HepG2 (cell line): ENCODE data around the gene TGM5. TPM values are rescaled to one million over a fixed set of nuclear protein-coding genes. Genes with fewer than 3 reads are reported as not detected.

Experiments
- BRCA1 ChIP-seq: sonication (generic); formaldehyde crosslinking; IDR thresholded peaks from 2 replicates; pipeline ENCODE4 v1.4.0; 2020; ENCODE audit warnings: missing genetic modification reagents
- PAF1 ChIP-seq: IDR thresholded peaks from 2 replicates; pipeline ENCODE4 v1.6.1; 2016; ENCODE audit warnings: missing genetic modification reagents, missing compliant biosample characterization
- ZBTB20 ChIP-seq: sonication (generic); formaldehyde crosslinking; IDR thresholded peaks from 2 replicates; pipeline ENCODE4 v1.8.1; 2023; ENCODE audit warnings: missing genetic modification reagents, low read depth, mild to moderate bottlenecking, borderline replicate concordance
- ZNF207 ChIP-seq: fragments of 450-650 bp; IDR thresholded peaks from 2 replicates; pipeline ENCODE4 v1.6.1; 2016; ENCODE audit warnings: antibody characterized with exemption, borderline replicate concordance
- ZNF501 ChIP-seq: sonication (generic); formaldehyde crosslinking; IDR thresholded peaks from 2 replicates; pipeline ENCODE4 v1.5.1; 2020; ENCODE audit warnings: mild to moderate bottlenecking, moderate library complexity, missing genetic modification reagents
- ZNF530 ChIP-seq: sonication (generic); formaldehyde crosslinking; IDR thresholded peaks from 2 replicates; pipeline ENCODE4 v1.5.0; 2020; ENCODE audit warnings: low read depth, mild to moderate bottlenecking, missing genetic modification reagents
- ZNF878 ChIP-seq: sonication (generic); formaldehyde crosslinking; IDR thresholded peaks from 2 replicates; pipeline ENCODE4 v1.8.1; 2023; ENCODE audit warnings: mild to moderate bottlenecking, missing genetic modification reagents, moderate library complexity
- ZZZ3 ChIP-seq: sonication (generic); formaldehyde crosslinking; IDR thresholded peaks from 2 replicates; pipeline ENCODE4 v1.4.0; 2020; ENCODE audit warnings: missing genetic modification reagents, mild to moderate bottlenecking, borderline replicate concordance
- polyA plus RNA-seq, 8 experiments: library from polyadenylated mRNA; depleted of rRNA in 3 of 8; stranded (reverse) in 7 of 8; unstranded in 1 of 8; fragments of >200 nt; fragmentation: Illumina TruSeq in 4 of 8; extraction: Trizol in 4 of 8; gene quantifications; 2 replicates each; pipeline versions ENCODE4 v1.2.1 to v1.2.3, GENCODE V29; 2011 to 2016; ENCODE audit warnings: low read depth in 4 of 8, missing spikeins in 1 of 8, mixed read lengths in 1 of 8; ENCODE audit not compliant: insufficient read depth in 1 of 8
- total RNA-seq, 5 experiments: library from RNA; depleted of rRNA; stranded (reverse); fragments of >200 nt; fragmentation: Illumina TruSeq; extraction: Trizol; gene quantifications; 2 replicates each; pipeline ENCODE4 v1.2.3, GENCODE V29; 2016; ENCODE audit warnings: low read depth in 1 of 5
- TF ChIP-seq, protein P1 (sequence below): sonication (generic); formaldehyde crosslinking; conservative IDR thresholded peaks from 2 replicates; pipeline ENCODE4 v1.4.0; 2020; ENCODE audit warnings: missing genetic modification reagents
- TF ChIP-seq, protein P2 (sequence below): sonication (generic); formaldehyde crosslinking; IDR thresholded peaks from 2 replicates; pipeline ENCODE4 v1.4.0; 2020; ENCODE audit warnings: missing genetic modification reagents, mild to moderate bottlenecking, borderline replicate concordance

TGM5 gene
- total and polyA plus RNA-seq, 2 of the 13 experiments (the other 11 are each of a cell fraction or from before 2014, with no cell fraction given): 0.18 to 0.65 TPM

- TF ChIP-seq, protein P1, sequence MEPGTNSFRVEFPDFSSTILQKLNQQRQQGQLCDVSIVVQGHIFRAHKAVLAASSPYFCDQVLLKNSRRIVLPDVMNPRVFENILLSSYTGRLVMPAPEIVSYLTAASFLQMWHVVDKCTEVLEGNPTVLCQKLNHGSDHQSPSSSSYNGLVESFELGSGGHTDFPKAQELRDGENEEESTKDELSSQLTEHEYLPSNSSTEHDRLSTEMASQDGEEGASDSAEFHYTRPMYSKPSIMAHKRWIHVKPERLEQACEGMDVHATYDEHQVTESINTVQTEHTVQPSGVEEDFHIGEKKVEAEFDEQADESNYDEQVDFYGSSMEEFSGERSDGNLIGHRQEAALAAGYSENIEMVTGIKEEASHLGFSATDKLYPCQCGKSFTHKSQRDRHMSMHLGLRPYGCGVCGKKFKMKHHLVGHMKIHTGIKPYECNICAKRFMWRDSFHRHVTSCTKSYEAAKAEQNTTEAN: no peak
- no peak for TF ChIP-seq ZBTB20 (CRISPR knock-in tag)
- TF ChIP-seq, protein P2, sequence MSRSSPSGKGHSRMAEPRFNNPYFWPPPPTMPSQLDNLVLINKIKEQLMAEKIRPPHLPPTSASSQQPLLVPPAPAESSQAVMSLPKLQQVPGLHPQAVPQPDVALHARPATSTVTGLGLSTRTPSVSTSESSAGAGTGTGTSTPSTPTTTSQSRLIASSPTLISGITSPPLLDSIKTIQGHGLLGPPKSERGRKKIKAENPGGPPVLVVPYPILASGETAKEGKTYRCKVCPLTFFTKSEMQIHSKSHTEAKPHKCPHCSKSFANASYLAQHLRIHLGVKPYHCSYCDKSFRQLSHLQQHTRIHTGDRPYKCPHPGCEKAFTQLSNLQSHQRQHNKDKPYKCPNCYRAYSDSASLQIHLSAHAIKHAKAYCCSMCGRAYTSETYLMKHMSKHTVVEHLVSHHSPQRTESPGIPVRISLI (CRISPR knock-in tag): no peak
- TF ChIP-seq ZNF530: no peak
- TF ChIP-seq ZZZ3: no peak
- TF ChIP-seq ZNF501 (CRISPR knock-in tag): no peak
- TF ChIP-seq ZNF878 (CRISPR knock-in tag): no peak
- TF ChIP-seq ZNF207: no peak
- TF ChIP-seq PAF1 (CRISPR knock-in tag): no peak
- TF ChIP-seq BRCA1 (CRISPR knock-in tag): no peak
These were observed 10.0 kb upstream of the TGM5 start (continued) for GRCh38 chr15:43276563-43277200.
